GM21390 (cell line): Measurements from ENCODE around the gene ELP4.

Experiments
- ATAC-seq: cut with Tn5 transposase; IDR thresholded peaks from one replicate; pipeline ENCODE4 v1.9.1; 2021; ENCODE audit not compliant: unreplicated experiment

Gene ELP4

DNA sequence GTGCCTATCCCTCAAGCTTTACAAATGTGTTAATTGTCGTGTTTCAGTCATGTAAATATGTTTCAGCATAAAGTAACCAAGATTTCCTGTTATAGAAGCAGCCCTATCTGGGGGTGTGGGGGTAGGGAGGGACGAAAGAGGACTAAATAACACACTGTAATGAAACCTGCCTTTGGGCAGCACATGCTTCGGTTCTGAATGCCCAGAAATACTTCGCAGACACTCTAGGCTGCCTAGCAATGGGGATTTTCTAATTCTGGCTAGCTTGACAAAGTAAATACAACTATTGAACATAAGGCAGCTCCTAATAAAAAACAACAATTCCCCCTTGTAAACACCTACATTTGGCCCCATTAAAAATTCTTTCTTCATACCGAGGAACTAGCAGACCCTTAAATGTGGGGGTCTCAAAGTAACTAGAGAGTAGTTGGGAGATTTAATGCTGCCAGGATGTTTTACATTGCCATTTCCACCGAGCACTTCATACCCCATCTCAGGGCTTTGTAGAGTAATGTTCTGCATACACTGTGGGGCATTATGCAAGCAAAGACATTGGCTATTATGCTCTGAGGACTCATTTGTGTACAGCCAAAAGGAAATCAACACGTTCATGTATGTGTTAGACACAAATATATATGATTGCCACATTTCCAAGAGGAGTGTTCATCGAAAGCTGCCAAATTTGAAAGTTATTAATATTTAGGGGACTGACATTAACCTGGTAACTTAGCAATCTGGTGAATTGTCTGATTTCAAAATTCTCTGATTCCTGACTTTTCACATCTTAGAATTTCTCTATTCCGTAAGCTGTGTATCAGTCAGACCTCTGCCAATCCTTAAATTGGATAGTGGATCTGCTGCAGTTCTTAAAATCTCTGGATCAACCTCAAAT is 259.4 kb downstream of the ELP4 start:
- ATAC-seq = no peak

DNA sequence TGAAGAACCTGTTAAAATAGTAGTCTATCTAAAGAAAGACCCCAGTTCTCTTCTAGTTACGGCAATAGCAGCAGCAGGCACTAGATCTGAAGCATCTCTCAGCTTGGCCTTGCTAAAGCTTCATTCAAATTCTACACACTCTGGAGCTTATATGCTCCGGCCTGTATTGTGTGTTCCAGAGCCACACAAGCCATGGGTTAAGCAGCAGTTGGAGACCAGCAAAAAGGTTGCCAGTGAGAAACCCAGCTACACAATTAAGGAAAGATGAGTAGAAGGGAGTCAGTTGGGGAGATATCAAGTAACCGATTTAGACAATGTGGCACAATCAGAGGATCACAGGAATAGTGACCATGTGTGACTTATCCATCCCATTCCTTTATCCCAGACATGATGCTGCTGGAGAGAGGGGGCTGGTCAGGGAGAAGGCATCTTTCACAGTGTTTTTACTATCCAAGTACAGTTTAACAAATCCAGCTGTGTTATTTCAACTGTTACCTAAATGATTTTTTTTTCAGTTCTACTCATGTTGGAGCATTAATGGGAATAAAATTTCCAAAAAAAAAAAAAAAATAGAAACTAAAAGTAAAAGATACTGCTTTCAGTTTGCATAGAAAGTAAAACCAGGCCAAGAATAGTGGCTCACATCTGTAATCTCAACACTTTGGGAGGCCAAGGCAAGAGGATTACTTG is 260.6 kb downstream of the ELP4 start:
- no peak for ATAC-seq

DNA sequence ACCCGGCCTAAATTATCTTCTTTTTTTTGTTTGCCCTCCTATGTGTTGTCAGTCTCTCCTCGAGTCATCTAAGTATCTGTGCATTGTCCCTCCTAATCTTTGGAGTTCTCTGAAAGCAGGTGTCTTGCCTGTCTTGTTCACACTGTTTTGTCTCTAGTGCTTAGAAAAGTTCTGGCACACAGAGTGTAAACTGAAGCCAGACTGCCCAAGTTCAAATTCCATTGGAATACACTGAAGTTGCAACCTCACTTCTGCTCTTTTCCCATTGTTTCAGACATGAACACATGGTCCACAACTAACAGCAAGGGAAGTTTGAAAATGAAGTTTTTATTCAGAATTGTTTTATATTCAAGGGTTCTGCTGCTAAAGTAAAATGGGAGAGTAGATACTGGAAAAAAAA is 262.8 kb downstream of the ELP4 start:
- no peak for ATAC-seq

DNA sequence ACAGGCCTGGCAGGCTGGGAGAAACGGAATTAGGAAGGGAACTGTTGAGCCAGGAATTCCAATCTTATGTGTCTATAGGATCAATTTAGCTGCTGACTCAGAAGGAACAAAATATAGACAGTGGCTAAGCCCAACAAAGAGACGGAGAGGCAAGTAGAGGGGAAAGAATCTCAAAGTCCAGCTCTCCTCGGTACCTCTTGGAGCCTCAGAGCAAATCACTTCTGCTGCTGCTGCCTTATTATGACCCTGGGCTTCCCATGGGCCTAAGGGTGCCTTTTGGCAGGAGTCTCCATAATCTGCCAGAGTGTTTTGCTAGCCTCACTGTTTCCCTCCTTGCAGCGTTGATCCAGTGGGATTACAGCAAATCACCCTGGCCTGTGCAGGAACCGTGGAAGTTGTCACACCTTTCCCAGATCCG is 269.8 kb downstream of the ELP4 start:
- ATAC-seq = no peak

DNA sequence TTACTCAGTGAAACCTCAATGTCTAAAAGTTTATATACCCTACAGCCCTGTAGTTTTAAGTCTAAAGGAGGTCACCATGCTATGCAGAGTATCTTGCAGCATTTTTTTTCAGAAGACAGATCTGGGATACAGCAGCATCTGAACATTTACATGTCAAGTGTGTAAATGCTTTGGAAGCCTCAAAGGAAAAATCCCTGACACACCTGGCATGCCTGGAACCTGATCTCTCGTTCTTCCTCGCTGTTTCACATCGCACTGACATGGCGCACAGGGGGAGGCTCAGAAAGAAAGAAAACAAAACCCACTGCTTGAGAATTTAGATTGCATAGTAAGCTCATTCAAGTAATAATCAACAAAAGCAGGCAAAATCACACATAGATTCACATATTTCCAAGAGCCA is 270.5 kb downstream of the ELP4 start:
- no peak for ATAC-seq

DNA sequence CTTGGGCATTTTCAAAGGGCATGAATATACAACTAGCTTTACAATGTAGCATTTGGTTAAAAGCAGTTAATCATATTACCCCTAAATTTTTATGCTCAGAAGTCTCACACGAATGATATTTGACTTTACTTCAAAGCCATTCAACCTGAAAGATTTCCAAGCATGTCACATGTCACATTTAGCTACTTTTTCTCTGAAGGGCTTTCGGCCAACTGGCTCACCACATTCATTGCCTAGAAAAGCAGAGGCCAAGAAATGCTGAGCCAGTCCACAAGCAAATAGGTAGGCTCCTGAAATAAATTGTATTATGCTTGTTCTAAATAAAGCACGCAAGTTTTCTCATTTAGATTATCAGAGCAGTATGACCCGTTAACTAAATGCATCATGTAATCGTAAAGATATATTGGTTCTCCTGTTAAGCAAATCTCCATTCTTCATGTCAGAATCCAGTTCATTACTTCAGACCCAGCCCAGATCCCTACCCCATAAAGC is 271.0 kb downstream of the ELP4 start:
- no peak for ATAC-seq

DNA sequence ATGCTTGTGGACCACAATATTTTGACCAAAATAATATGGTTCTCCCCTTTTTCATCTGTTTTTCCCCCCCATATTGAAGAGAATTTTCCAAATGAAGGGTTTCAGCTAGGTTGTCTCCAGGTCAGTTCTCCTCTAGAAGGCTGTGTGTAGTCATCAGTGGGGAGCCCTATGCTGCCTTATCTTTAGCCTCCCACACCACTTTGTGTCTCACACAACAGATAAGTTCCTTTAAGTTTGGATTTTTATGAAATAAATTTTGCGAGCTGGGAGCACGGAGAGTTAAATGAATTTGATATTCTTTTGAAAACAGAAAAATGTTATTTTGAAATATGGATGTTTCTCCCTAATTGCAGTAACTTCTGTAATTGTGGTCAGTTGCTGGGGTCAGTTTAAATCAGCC is 272.7 kb downstream of the ELP4 start:
- ATAC-seq = no peak

DNA sequence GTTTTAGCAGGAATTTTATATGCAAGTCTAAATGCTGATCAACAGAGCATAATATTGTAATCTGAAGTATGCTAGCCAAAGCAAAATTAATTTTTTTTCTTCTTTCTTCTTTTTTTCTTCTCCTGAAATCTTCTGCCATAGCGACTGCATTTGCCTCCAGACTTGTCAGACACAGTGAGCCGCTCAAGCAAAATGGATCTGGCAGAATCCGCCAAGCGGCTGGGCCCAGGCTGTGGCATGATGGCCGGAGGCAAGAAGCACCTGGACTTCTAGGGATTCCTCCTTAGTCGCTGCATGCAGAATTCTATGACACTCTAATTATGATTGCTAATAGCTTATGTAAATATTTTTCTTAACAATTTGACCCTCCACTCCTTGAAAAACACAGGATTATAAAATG is 273.7 kb downstream of the ELP4 start:
- no peak for ATAC-seq

DNA sequence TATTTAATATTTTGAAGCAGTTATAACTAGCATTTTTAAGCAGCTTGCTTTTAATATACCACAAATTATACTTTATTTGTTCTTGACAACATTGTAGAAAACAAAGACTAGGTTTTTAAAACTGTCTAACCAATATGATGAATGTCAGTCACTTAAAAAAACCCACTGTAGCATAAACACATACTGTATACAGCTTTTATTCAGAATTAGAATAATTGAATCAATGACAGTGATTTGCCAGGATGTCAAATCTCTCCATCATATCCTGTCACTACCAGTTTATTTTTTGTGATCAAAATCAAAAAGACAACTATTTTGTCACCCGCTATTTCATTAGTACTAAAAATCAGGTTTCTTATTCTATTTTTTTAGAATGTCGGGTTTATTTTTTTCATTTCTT is 275.0 kb downstream of the ELP4 start:
- ATAC-seq = no peak

DNA sequence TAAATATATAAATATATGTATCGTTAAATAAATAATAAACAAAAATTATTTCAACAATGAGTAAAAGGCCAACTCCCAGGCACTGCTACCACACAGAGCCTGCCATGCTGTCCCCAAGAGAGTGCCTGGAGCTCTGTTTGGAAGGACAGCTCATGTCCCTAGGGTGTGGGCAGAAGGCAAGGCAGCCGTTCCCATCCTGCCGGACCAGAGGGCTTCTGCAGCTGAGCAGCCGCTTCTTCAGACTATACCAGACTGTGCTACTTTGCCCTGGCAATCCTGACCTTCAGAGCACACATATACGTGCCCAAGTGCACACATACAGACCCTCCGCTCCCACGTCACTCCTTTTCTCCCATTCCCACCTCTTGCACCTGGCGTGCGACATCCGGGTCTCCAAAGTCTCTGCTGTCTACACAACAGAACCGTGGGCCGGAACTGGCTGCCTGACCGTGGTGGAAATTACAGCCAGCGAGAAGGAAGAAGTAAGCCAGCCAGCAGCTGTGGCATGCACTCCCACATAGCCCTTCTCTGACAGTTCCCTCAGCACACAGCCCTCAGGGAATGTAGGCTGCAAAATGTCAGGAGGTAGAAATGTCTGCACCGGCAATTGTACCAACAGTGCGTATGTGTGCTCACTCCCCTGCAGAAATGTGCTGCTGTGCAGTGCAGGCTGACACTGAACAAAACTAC is 277.6 kb downstream of the ELP4 start:
- ATAC-seq = no peak

DNA sequence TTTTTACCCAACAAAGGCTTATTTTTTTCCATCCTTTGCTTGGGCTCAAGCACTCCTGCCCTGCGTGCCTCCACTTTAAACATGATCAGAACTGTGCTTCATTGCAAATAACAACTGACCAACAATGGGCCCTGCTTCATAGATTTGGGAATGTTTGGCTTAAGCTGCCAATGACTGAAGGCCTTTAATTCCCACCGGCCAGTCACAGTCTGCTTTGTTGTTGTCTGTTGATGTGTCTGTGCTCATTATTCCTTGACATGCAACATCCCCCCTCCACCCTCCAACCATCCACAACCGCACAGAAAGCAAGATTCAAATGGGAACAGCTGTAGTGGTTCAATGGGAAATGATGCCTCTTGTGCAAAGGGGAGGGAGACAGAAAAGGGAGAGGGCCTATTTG is 278.5 kb downstream of the ELP4 start:
- ATAC-seq = no peak

DNA sequence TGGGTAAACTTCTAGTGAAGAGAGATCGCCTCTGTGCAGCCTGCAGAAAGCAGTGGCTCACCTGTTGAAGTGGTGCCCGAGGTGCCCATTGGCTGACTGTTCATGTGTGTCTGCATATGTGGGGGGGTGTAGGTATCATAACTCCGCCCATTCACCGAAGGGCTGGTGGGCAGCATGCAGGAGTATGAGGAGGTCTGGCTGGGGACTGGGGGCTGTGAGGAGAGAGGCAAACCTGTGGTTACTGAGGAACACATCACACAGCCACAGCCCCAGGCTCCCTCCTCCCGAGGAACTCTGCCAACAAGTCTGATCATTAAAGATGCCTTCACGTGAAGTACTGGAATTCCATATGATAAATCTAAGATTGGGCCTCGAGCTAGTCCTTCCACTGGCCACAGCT is 281.1 kb downstream of the ELP4 start:
- ATAC-seq = no peak

DNA sequence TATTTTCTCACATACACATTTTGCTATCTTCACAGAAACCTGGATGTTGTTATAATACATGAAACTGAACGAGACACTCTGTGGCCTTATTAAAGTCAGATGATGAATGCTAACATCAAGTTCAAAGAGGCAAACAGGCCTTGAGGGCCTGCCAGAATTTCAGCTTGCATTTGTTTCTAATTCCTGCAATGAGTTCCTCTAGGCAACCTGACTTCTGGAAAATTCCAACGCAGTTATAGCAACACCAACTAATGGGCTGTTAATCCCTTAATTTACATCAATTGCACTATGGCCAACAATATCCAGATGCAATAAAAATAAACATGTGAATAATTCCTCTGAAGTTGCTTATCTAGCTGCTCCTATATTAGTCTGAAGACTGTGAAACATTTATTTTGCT is 282.5 kb downstream of the ELP4 start:
- ATAC-seq = no peak

DNA sequence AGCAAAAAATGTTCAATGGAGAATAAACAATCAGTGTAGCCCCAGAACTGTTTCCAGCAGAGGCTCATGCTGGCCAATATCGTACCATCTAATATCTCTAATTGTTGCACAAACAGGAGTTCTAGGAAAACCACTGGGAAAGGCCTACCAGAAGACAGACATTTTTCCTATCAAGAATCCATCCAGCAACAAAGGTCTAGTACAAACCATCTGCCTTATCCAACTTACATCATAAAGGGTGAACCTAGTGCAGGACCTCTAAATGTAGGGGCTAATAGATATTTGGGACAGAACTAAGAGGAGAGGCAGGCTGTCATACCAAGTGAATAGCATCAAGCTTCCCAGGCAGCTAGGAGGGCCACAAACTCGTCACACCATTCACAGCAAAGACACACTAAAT is 282.9 kb downstream of the ELP4 start:
- no peak for ATAC-seq

DNA sequence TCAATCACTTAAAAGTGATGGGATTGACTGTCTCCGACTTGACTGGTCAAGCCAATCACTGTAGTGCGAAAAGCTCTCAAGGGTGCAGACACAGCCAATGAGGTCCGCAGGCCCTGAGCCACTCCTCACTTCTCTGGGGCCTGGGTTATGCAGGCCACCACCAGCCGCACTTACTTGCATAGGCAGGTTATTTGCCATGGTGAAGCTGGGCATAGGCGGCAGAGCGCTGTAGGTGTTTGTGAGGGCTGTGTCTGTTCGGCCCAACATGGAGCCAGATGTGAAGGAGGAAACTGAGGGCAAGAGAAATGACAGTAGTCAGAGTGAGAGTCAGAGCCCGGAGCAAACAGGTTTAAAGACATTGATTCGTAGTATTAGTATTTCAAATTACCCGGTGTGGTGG is 283.7 kb downstream of the ELP4 start:
- ATAC-seq = no peak

DNA sequence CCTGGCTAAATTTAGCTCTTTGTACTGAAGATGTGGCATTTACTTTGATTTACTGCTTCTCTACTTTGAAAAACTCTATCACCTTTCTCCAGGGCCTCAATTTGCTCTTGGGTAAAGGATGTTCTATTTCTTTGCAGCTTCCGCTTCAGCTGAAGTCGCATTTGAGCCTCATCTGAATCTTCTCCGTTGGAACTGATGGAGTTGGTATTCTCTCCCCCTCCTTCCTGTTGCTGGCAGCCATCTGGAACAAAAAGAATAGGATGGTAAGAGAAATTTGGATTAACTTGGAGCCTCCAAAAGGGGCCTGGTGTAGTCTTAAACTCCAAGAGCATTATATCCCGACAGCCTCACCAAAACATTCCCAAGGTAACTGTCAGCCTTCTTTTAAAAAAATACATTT is 285.0 kb downstream of the ELP4 start:
- ATAC-seq = no peak

DNA sequence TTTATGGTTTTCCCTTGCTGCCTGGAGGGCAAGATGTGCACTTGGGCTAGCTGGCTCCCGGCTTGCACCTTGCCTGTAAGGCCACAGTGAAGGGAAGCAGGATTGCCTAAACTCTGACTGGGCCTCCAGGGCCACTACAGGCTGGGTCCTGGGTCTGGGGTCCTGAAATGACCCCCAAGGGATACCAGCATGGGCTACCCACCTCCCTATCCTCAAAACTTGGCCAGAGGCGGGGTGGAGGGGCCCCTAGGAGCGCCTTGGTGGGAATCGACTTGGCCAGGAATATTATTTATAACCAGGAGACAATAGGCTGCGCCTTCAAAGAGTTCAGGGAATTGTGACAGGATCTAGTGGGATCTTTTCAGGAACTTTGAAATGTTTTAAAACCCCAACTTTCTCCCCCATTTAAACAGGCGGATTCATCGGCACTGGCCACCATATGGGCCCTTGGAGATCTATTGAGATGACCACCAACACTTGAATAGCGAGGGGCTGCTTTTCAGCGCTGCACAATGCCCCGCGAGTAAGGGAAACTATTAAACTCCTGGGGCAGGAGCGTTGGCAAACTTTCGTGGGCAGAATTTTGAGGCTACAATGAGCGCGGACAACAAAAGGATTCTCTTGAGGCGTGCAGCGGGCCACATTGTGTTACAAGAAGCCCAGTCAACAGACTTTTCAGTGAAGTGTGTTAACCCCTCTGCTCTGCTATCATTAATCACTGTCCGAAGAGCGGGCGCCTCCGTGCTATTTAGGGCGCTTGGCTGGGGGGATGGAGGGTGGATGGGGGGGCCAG is 286.3 kb downstream of the ELP4 start:
- no peak for ATAC-seq

DNA sequence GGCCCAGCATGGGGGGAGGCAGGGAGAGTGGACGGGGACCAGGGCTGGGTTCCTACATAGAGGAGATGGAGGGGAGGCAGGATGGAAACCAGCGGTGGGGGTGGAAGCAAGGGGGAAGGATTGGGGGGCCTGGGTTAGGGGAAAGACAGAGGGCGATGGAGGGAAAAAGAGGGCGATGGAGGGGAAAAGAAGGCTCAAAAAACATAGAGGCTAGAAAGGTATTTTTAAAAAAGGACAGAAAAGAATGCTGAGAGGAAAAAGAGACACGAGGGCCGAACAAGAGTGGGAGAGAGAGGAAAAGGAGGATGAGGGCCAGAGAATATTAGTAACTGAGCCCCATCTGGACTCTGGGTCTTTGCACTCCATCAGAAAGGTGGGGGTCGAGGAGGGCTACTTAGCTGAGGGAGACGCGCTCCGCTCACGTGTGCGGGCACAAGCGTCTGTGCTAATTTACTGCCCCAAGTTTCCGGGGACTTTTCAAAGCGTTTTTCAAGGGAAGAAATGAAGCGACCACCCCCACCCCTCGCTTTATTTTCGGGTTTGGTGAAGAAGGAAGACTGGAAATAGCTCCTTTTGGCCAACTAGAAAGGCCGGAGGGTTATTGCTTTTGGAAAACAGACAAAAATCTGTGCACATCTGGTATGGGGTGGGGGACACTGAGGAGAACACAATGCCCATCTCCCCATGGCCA is 287.1 kb downstream of the ELP4 start:
- no peak for ATAC-seq

DNA sequence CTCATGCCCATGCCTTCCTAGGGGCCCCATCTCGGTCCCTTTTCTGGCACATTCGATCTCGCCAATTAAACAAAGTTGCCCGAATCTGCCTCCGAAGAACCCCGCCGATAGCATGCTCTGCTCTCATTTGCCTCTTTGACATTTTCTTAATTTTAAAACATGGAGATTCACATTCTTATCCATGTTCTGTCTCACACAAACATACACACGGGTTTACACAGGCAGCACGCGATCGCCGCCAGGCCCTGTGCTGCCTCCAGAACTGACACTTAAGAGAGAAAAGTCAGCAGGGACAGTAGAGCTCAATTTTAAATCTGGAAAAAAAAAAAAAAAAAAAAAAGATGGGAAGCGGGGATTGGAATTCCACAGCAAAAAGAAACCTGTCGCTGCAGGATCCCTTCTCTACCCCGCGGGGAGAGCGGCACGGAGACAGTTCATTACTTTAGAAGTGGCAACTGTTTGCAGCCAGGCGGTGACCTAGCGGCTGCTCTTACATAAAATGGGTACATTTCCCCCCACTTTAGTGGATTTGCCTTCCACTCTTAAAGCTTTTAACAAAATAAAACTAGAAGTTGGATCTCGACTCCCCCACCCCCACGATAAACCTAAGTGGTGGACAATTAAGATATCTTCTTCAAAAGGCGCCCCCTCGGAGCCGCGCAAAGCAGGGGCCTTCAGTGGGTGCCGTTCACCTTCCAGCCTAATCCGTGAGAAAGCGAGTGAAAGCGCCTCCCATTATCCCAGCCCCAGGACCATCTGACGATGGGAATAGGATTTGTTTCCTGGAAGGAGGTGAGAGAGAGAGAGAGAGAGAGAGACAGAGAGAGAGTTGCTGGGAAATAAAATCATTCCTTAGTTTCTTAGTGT is 287.9 kb downstream of the ELP4 start:
- ATAC-seq = no peak
